HG03469 (cell line): Measurements from ENCODE around the gene CDH4.

Source experiments
- ATAC-seq: cut with Tn5 transposase; IDR thresholded peaks from one replicate; pipeline ENCODE4 v1.9.1; 2021; ENCODE audit warnings: mild to moderate bottlenecking, moderate library complexity, moderate number of reproducible peaks; ENCODE audit not compliant: unreplicated experiment

The CDH4 gene

GRCh38 chr20:61673152-61673847 is 421.2 kb downstream of the CDH4 start:
- no peak for ATAC-seq

- ATAC-seq: no peak
Measured at GRCh38 chr20:61674121-61674520, 422.1 kb downstream of the CDH4 start.

GRCh38 chr20:61674688-61675087 is 422.6 kb downstream of the CDH4 start:
- ATAC-seq: no peak

- no peak for ATAC-seq
Measured at GRCh38 chr20:61677928-61678327, 425.9 kb downstream of the CDH4 start.

GRCh38 chr20:61678437-61678836 is 426.4 kb downstream of the CDH4 start:
- ATAC-seq: no peak

- ATAC-seq: no peak
Measured at GRCh38 chr20:61679473-61679872, 427.4 kb downstream of the CDH4 start.

GRCh38 chr20:61680096-61680495 is 428.0 kb downstream of the CDH4 start:
- no peak for ATAC-seq

GRCh38 chr20:61682114-61682995 is 430.3 kb downstream of the CDH4 start:
- no peak for ATAC-seq

- no peak for ATAC-seq
Measured at GRCh38 chr20:61682996-61683681, 431.1 kb downstream of the CDH4 start.

- ATAC-seq: no peak
Measured at GRCh38 chr20:61683721-61684120, 431.7 kb downstream of the CDH4 start.

GRCh38 chr20:61684136-61684535 is 432.1 kb downstream of the CDH4 start:
- no peak for ATAC-seq

GRCh38 chr20:61684583-61685235 is 432.6 kb downstream of the CDH4 start:
- no peak for ATAC-seq

- ATAC-seq: no peak
Measured at GRCh38 chr20:61685462-61685861, 433.4 kb downstream of the CDH4 start.

- no peak for ATAC-seq
Measured at GRCh38 chr20:61686051-61686936, 434.2 kb downstream of the CDH4 start.

GRCh38 chr20:61688411-61688810 is 436.4 kb downstream of the CDH4 start:
- ATAC-seq: no peak

- ATAC-seq: no peak
Measured at GRCh38 chr20:61690150-61690549, 438.1 kb downstream of the CDH4 start.

- ATAC-seq: no peak
Measured at GRCh38 chr20:61690993-61691838, 439.2 kb downstream of the CDH4 start.

- no peak for ATAC-seq
Measured at GRCh38 chr20:61691978-61692377, 439.9 kb downstream of the CDH4 start.

GRCh38 chr20:61692479-61692878 is 440.4 kb downstream of the CDH4 start:
- ATAC-seq: no peak
